Endodermal cell (in vitro differentiated cells): ENCODE results near the gene ENAH. TPM values are rescaled to one million over a fixed set of nuclear protein-coding genes. Genes with fewer than 3 reads are reported as not detected.
"Not testable (repeated sequence)": the region's sequence is repeated elsewhere in the genome, so short reads cannot be mapped to it uniquely, and the experiment has no call there.

Experiments used
- DNase-seq: peaks from one replicate; pipeline ENCODE4 v3.0.0-alpha.2; 2017
- H3K27ac ChIP-seq: 2 replicates; pipeline ENCODE4 v1.5.1; 2013; ENCODE audit warnings: mild to moderate bottlenecking, low read depth, low read length, moderate library complexity
- H3K27me3 ChIP-seq: 2 replicates; pipeline ENCODE4 v1.6.1; 2013; ENCODE audit warnings: mild to moderate bottlenecking, low read length, moderate library complexity; ENCODE audit not compliant: insufficient read depth, control insufficient read depth, poor library complexity, severe bottlenecking
- H3K36me3 ChIP-seq: 2 replicates; pipeline ENCODE4 v1.7.0; 2013; ENCODE audit warnings: mild to moderate bottlenecking, low read length, moderate library complexity; ENCODE audit not compliant: control insufficient read depth, insufficient read depth
- H3K4me1 ChIP-seq: one replicate; pipeline ENCODE4 v1.7.0; 2013; ENCODE audit warnings: low read length; ENCODE audit not compliant: control insufficient read depth, insufficient read depth
- H3K4me3 ChIP-seq: 2 replicates; pipeline ENCODE4 v1.5.1; 2013; ENCODE audit warnings: mild to moderate bottlenecking, low read length, moderate library complexity
- H3K9ac ChIP-seq: 2 replicates; pipeline ENCODE4 v1.6.1; 2013; ENCODE audit warnings: mild to moderate bottlenecking, low read length, moderate library complexity; ENCODE audit not compliant: poor library complexity, severe bottlenecking; ENCODE audit errors: extremely low read depth
- H3K9me3 ChIP-seq: 2 replicates; pipeline ENCODE4 v1.6.1; 2013; ENCODE audit warnings: mild to moderate bottlenecking, low read length, moderate library complexity; ENCODE audit not compliant: control insufficient read depth
- H3K27ac Mint-ChIP-seq: 2 replicates; pipeline ENCODE4 v1.8.0; 2020; ENCODE audit warnings: mixed read lengths
- H3K27me3 Mint-ChIP-seq: 2 replicates; pipeline ENCODE4 v1.8.0; 2021; ENCODE audit warnings: mild to moderate bottlenecking, mixed read lengths; ENCODE audit not compliant: insufficient read depth
- H3K36me3 Mint-ChIP-seq: 2 replicates; pipeline ENCODE4 v1.8.0; 2020; ENCODE audit warnings: low read depth, mixed read lengths
- H3K4me1 Mint-ChIP-seq: 2 replicates; pipeline ENCODE4 v1.8.0; 2020; ENCODE audit warnings: mixed read lengths
- H3K4me3 Mint-ChIP-seq: 2 replicates; pipeline ENCODE4 v1.8.0; 2020; ENCODE audit warnings: mild to moderate bottlenecking, moderate library complexity, mixed read lengths
- H3K9me3 Mint-ChIP-seq: 2 replicates; pipeline ENCODE4 v1.8.0; 2020; ENCODE audit warnings: mild to moderate bottlenecking, mixed read lengths
- CTCF ChIP-seq: fragments of 200-600 bp; sonication (generic); conservative IDR thresholded peaks from 2 replicates; pipeline ENCODE4 v1.5.0; 2021; ENCODE audit warnings: antibody characterized with exemption, mild to moderate bottlenecking
- WGBS, 2 experiments: methylation state at CpG; one replicate each; pipeline versions ENCODE4 v1.1.5 to v1.1.7; 2013; ENCODE audit warnings: missing lambda C conversion rate in 2 of 2, mixed read lengths in 1 of 2; ENCODE audit not compliant: insufficient coverage in 1 of 2, insufficient read length in 1 of 2; 5-methylcytosine and 5-hydroxymethylcytosine counted together
- total RNA-seq, 2 donors: library from RNA; stranded (reverse); fragmentation: NEBNext Ultra II Directional in 1 of 2; extraction: Animal tissue kit (Norgen Biotek cat#: 25700) in 1 of 2; gene quantifications; 2 replicates in 1 of 2; 3 replicates in 1 of 2; pipeline ENCODE4 v1.2.1, GENCODE V29; 2021

The ENAH gene
- total RNA-seq, 2 donors from 2014 or later: 263 to 267 TPM

GRCh38 chr1:225474439-225474985 lies 178.4 kb downstream of the ENAH start:
- H3K36me3 Mint-ChIP-seq: no peaks in the 10 kb centered on the region
- no peaks in the 10 kb centered on the region for H3K36me3 ChIP-seq
- no peak overlapping the region for H3K27ac ChIP-seq
- TF ChIP-seq CTCF: no peak
- H3K27me3 Mint-ChIP-seq: peaks cover 16% of the 10 kb centered on the region
- WGBS, 2 experiments: 52 to 54% methylated on average over 8 to 13 of the region's 13 CpGs
- H3K4me3 ChIP-seq: no peak overlapping the region
- no peak for DNase-seq
- no peaks in the 10 kb centered on the region for H3K9me3 ChIP-seq
- H3K4me1 Mint-ChIP-seq: peaks cover 4% of the 10 kb centered on the region
- no peaks in the 10 kb centered on the region for H3K27me3 ChIP-seq
- no peak overlapping the region for H3K27ac Mint-ChIP-seq
- H3K9ac ChIP-seq: no peak overlapping the region
- no peaks in the 10 kb centered on the region for H3K4me1 ChIP-seq
- no peaks in the 10 kb centered on the region for H3K9me3 Mint-ChIP-seq
- no peak overlapping the region for H3K4me3 Mint-ChIP-seq

- H3K4me3 Mint-ChIP-seq, H3K4me3 ChIP-seq, H3K27ac Mint-ChIP-seq, H3K4me1 ChIP-seq, H3K4me1 Mint-ChIP-seq, H3K36me3 ChIP-seq, H3K9me3 ChIP-seq, H3K27me3 ChIP-seq, H3K27ac ChIP-seq, H3K9ac ChIP-seq, H3K9me3 Mint-ChIP-seq, H3K36me3 Mint-ChIP-seq: not testable (repeated sequence)
- 93 to 96% methylated on average over 20 to 26 of the region's 26 CpGs for WGBS, 2 experiments
- H3K27me3 Mint-ChIP-seq: peaks cover 16% of the 10 kb centered on the region
- DNase-seq: peak; percentile 41
Observed at GRCh38 chr1:225473676-225474438, 179.1 kb downstream of the ENAH start.

DNA sequence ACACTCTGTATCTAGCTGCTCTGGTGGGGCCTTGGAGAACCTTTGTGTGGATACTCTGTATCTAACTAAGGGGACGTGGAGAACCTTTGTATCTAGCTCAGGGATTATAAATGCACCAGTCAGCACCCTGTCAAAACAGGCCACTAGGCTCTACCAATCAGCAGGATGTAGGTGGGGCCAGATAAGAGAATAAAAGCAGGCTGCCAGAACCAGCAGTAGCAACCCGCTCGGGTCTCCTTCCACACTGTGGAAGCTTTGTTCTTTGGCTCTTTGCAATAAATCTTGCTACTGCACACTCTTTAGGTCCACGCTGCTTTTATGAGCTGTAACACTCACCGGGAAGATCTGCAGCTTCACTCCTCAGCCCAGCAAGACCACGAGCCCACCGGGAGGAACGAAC lies 179.7 kb downstream of the ENAH start:
- H3K9me3 Mint-ChIP-seq, H3K4me3 ChIP-seq, H3K27ac Mint-ChIP-seq, H3K4me1 ChIP-seq, H3K9ac ChIP-seq, H3K36me3 ChIP-seq, H3K36me3 Mint-ChIP-seq, H3K27ac ChIP-seq, H3K4me1 Mint-ChIP-seq, H3K4me3 Mint-ChIP-seq, H3K9me3 ChIP-seq, H3K27me3 ChIP-seq: not testable (repeated sequence)
- 89 to 93% methylated on average over 4 to 8 of the region's 8 CpGs for WGBS, 2 experiments
- peaks cover 16% of the 10 kb centered on the region for H3K27me3 Mint-ChIP-seq
- peak; percentile 46 for DNase-seq

DNA sequence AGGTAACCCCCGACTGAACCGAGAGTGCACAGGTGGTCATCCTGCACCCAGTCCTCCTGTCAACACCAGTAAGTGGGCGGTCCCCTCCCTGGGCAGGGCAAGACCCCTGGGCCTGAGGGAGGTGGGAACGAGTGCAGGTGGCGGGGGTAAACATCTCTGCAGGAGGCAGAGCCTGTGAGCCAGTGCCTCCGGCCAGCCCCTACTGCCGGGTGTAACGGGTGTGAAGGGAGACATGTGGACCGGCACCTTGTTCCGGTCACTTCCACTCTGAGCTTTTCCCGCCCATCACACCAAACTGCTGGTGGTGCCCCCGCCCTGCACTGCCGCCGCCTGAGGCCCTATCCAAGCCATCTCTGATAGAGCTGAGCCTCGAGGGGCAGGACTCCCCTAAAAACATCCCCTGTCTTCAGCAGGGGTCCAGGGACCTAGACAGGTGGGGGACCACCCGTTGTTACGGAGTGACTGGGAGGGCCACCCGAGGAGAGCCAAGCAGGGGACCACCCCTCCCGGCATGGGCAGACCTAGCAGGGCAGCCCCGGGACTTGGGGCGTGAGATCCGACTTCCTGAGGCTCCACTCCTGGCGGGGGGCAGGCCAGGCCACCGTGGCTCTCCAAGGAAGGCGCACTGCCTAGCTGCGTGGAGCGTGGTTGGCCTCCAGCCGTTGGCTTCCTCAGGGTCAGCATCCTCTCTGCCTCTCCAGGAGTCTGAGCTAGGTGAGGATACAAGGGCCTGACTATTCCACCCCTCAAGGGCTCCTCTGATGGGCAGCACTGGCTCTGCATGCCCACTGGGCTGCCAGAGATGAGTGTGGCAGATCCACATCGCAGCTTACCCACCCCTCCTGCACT lies 181.2 kb downstream of the ENAH start:
- Histone ChIP-seq H3K36me3 (no peaks in the 10 kb centered on the region), H3K27me3 (no peaks in the 10 kb centered on the region), H3K9ac (no peak overlapping the region), H3K4me1 (no peaks in the 10 kb centered on the region), H3K4me3 (no peak overlapping the region), H3K9me3 (no peaks in the 10 kb centered on the region), H3K27ac (no peak overlapping the region)
- Mint-ChIP-seq H3K27ac (no peak overlapping the region), H3K4me1 (peaks cover 4% of the 10 kb centered on the region), H3K9me3 (no peaks in the 10 kb centered on the region), H3K27me3 (peaks cover 14% of the 10 kb centered on the region), H3K4me3 (no peak overlapping the region), H3K36me3 (no peaks in the 10 kb centered on the region)
- DNase-seq: peak; percentile 41
- WGBS, 2 experiments: 81 to 84% methylated on average over 15 to 29 of the region's 29 CpGs
- TF ChIP-seq CTCF: no peak
